C4-2B (cell line): ENCODE data around the gene GOLIM4.

Experiments used
- ZFX ChIP-seq: fragments of 450-650 bp; IDR thresholded peaks from 2 replicates; pipeline ENCODE4 v1.6.1; 2017
- TF ChIP-seq, protein P1 (sequence below): fragments of 450-650 bp; conservative IDR thresholded peaks from 2 replicates; pipeline ENCODE4 v1.5.1; 2017; ENCODE audit warnings: mild to moderate bottlenecking

- TF ChIP-seq, protein P1, sequence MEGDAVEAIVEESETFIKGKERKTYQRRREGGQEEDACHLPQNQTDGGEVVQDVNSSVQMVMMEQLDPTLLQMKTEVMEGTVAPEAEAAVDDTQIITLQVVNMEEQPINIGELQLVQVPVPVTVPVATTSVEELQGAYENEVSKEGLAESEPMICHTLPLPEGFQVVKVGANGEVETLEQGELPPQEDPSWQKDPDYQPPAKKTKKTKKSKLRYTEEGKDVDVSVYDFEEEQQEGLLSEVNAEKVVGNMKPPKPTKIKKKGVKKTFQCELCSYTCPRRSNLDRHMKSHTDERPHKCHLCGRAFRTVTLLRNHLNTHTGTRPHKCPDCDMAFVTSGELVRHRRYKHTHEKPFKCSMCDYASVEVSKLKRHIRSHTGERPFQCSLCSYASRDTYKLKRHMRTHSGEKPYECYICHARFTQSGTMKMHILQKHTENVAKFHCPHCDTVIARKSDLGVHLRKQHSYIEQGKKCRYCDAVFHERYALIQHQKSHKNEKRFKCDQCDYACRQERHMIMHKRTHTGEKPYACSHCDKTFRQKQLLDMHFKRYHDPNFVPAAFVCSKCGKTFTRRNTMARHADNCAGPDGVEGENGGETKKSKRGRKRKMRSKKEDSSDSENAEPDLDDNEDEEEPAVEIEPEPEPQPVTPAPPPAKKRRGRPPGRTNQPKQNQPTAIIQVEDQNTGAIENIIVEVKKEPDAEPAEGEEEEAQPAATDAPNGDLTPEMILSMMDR = no peak
- TF ChIP-seq ZFX = no peak
Measured at GRCh38 chr3:168034152-168034928, 61.4 kb downstream of the GOLIM4 start.
